Stimulated activated CD4-positive, alpha-beta T cell treated with anti-CD3 and anti-CD28 coated beads, TNF-alpha, amount 100 ng/mL, for 48 hours (primary cell): Measurements from ENCODE around the gene TTF1.
"Not testable (repeated sequence)": the region's sequence is repeated elsewhere in the genome, so short reads cannot be mapped to it uniquely, and the experiment has no call there.

Experiments
- DNase-seq, 3 donors: peaks; one replicate each; pipeline ENCODE4 v3.0.0-alpha.2; 2020; ENCODE audit warnings: low read depth in 3 of 3

The TTF1 gene

GRCh38 chr9:132413926-132414325, 7.3 kb upstream of the TTF1 start:
- no peak for DNase-seq

- no peak for DNase-seq
Measured at GRCh38 chr9:132412089-132412488, 5.4 kb upstream of the TTF1 start.

GRCh38 chr9:132411091-132411508, 4.5 kb upstream of the TTF1 start:
- DNase-seq: peak; percentile 46 to 61 (median 47)

- DNase-seq: no peak
Measured at GRCh38 chr9:132410642-132411041, 4.0 kb upstream of the TTF1 start.

- no peak for DNase-seq
Measured at GRCh38 chr9:132409828-132410528, 3.3 kb upstream of the TTF1 start, which contains the start of gene CFAP77. Gene CFAP77, plus strand, starts transcription at chr9:132410211. Its CDS starts 61 bp downstream, at chr9:132410272.

GRCh38 chr9:132408521-132408920, 1.9 kb upstream of the TTF1 start:
- DNase-seq: no peak

- DNase-seq: no peak
Measured at GRCh38 chr9:132407196-132407595, 556 bp upstream of the TTF1 start.

- no peak for DNase-seq
Measured at GRCh38 chr9:132404228-132404881, 2.3 kb downstream of the TTF1 start.

- no peak for DNase-seq
Measured at GRCh38 chr9:132401824-132402223, 4.8 kb downstream of the TTF1 start.

GRCh38 chr9:132395560-132395959, 11.1 kb downstream of the TTF1 start:
- no peak for DNase-seq

- DNase-seq: no peak
Measured at GRCh38 chr9:132391449-132391848, 15.2 kb downstream of the TTF1 start.

GRCh38 chr9:132390966-132391365, 15.7 kb downstream of the TTF1 start:
- DNase-seq: no peak

- no peak for DNase-seq
Measured at GRCh38 chr9:132387133-132387532, 19.5 kb downstream of the TTF1 start.

GRCh38 chr9:132384376-132384775, 22.3 kb downstream of the TTF1 start:
- no peak for DNase-seq

GRCh38 chr9:132383462-132383883, 23.2 kb downstream of the TTF1 start:
- no peak for DNase-seq

- no peak for DNase-seq
Measured at GRCh38 chr9:132381966-132382541, 24.6 kb downstream of the TTF1 start.

- DNase-seq: not testable (repeated sequence)
Measured at GRCh38 chr9:132378416-132378815, 28.2 kb downstream of the TTF1 start.

GRCh38 chr9:132377769-132378168, 28.9 kb downstream of the TTF1 start:
- DNase-seq: not testable (repeated sequence)

- DNase-seq: no peak
Measured at GRCh38 chr9:132372177-132373095, 34.2 kb downstream of the TTF1 start.

- DNase-seq: no peak
Measured at GRCh38 chr9:132370592-132370991, 36.0 kb downstream of the TTF1 start.

- DNase-seq: no peak
Measured at GRCh38 chr9:132369421-132369820, 37.2 kb downstream of the TTF1 start.
